Endothelial cell of umbilical vein (primary cell): ENCODE measurements around the gene MCC. TPM values are rescaled to one million over a fixed set of nuclear protein-coding genes. Genes with fewer than 3 reads are reported as not detected.
A peak's percentile ranks its signal among the peaks of the same experiment; 100 is the strongest.

Experiments used
- BruUV-seq: library from RNA; stranded (reverse); fragments of 400-500 nt; replicated peaks from 2 replicates; lab custom pipeline; 2021; lab: Mats Ljungman, UMichigan
- CTCF ChIA-PET: fragments of 300-600, 350-600 bp; sonication (Branson Sonifier 250); formaldehyde crosslinking; loops from one replicate; lab custom pipeline; 2021; ENCODE audit warnings: antibody characterized with exemption, inconsistent platforms; lab: Charles Lee
- POLR2A ChIA-PET: fragments of 300-600, 350-600 bp; sonication (Branson Sonifier 250); formaldehyde crosslinking; loops from one replicate; lab custom pipeline; 2021; ENCODE audit warnings: antibody characterized with exemption, inconsistent platforms; lab: Charles Lee
- DNase-seq: peaks from one replicate; pipeline ENCODE4 v3.0.0-alpha.2; 2011; ENCODE audit warnings: low read depth, low spot score
- FAIRE-seq: peaks from 2 replicates; lab custom pipeline; 2011; peaks lifted over from hg19 to GRCh38; lab: Jason Lieb, UNC
- H2AFZ ChIP-seq: 2 replicates; pipeline ENCODE4 v1.6.0; 2012; ENCODE audit warnings: low read depth, low read length, control low read depth, inconsistent platforms
- H3K27ac ChIP-seq: 2 replicates; pipeline ENCODE4 v1.5.1; 2011; ENCODE audit warnings: low read depth, mild to moderate bottlenecking, control low read depth, low read length, moderate library complexity; ENCODE audit not compliant: insufficient read depth
- H3K27me3 ChIP-seq, 2 experiments: 2 replicates each; pipeline versions ENCODE4 v1.6.0 to v1.6.1; 2011; ENCODE audit warnings: low read length in 2 of 2, mixed read lengths in 1 of 2; ENCODE audit not compliant: control insufficient read depth in 2 of 2, insufficient read depth in 2 of 2
- H3K36me3 ChIP-seq, 2 experiments: 2 replicates in 1 of 2; 3 replicates in 1 of 2; pipeline ENCODE4 v1.5.1; 2011; ENCODE audit warnings: low read length in 2 of 2, mild to moderate bottlenecking in 1 of 2, moderate library complexity in 1 of 2; ENCODE audit not compliant: control insufficient read depth in 2 of 2, insufficient read depth in 2 of 2; ENCODE audit errors: extremely low read depth in 1 of 2
- H3K4me1 ChIP-seq: 3 replicates; pipeline ENCODE4 v1.5.1; 2011; ENCODE audit warnings: mild to moderate bottlenecking, low read length; ENCODE audit not compliant: control insufficient read depth, insufficient read depth; ENCODE audit errors: extremely low read depth
- H3K4me2 ChIP-seq: 2 replicates; pipeline ENCODE4 v1.6.1; 2011; ENCODE audit warnings: low read length, control low read depth, mixed read lengths; ENCODE audit not compliant: insufficient read depth
- H3K4me3 ChIP-seq, 3 experiments: fragments of 200-600 bp in 1 of 3; sonication (generic), shearing (Covaris generic) in 1 of 3; replicated peaks in 1 of 3; 2 replicates each; pipeline ENCODE4 v1.5.1; 2011 to 2016; ENCODE audit warnings: control low read depth in 3 of 3, low read length in 3 of 3, mild to moderate bottlenecking in 2 of 3, inconsistent platforms in 1 of 3, low read depth in 1 of 3, moderate library complexity in 1 of 3; ENCODE audit not compliant: insufficient read depth in 1 of 3
- H3K79me2 ChIP-seq: 2 replicates; pipeline ENCODE4 v1.6.0; 2012; ENCODE audit warnings: low read length, inconsistent platforms; ENCODE audit not compliant: control insufficient read depth, insufficient read depth
- H3K9ac ChIP-seq: replicated peaks from 2 replicates; pipeline ENCODE3; 2011; ENCODE audit warnings: low read length, control low read depth; ENCODE audit not compliant: insufficient read depth; ENCODE audit errors: extremely low read depth
- H3K9me1 ChIP-seq: replicated peaks from 3 replicates; pipeline ENCODE4 v1.6.0; 2011; ENCODE audit warnings: mild to moderate bottlenecking, low read length; ENCODE audit not compliant: control insufficient read depth, insufficient read depth; ENCODE audit errors: extremely low read depth
- H3K9me3 ChIP-seq: replicated peaks from 2 replicates; pipeline ENCODE4 v1.5.1; 2012; ENCODE audit warnings: low read length, inconsistent platforms; ENCODE audit not compliant: control insufficient read depth, insufficient read depth
- H4K20me1 ChIP-seq: replicated peaks from 2 replicates; pipeline ENCODE3; 2011; ENCODE audit warnings: mild to moderate bottlenecking, low read length; ENCODE audit not compliant: control insufficient read depth, insufficient read depth; ENCODE audit errors: extremely low read depth
- EZH2 ChIP-seq: IDR thresholded peaks from 2 replicates; pipeline ENCODE4 v1.6.1; 2012; ENCODE audit warnings: borderline replicate concordance, low read depth, mild to moderate bottlenecking, moderate library complexity, low read length, inconsistent platforms; ENCODE audit not compliant: severe bottlenecking
- FOS ChIP-seq: IDR thresholded peaks from 2 replicates; pipeline ENCODE4 v1.6.1; 2011; ENCODE audit warnings: mild to moderate bottlenecking, low read length, moderate library complexity, borderline replicate concordance; ENCODE audit not compliant: insufficient read depth
- GATA2 ChIP-seq: IDR thresholded peaks from 2 replicates; pipeline ENCODE4 v1.7.0; 2011; ENCODE audit warnings: low read depth, mild to moderate bottlenecking, moderate library complexity, mixed read lengths, low read length; ENCODE audit not compliant: insufficient read length, insufficient read depth
- JUN ChIP-seq: IDR thresholded peaks from 2 replicates; pipeline ENCODE4 v1.6.1; 2011; ENCODE audit warnings: borderline replicate concordance, low read depth; ENCODE audit not compliant: insufficient read length, insufficient read depth
- MYC ChIP-seq: IDR thresholded peaks from one replicate; pipeline ENCODE4 v1.6.1; 2011; ENCODE audit warnings: mild to moderate bottlenecking, low read depth, low read length
- POLR2A ChIP-seq: IDR thresholded peaks from 2 replicates; pipeline ENCODE4 v1.6.1; 2012; ENCODE audit warnings: low read depth, mild to moderate bottlenecking, control low read depth, low read length
- POLR2AphosphoS5 ChIP-seq: IDR thresholded peaks from 2 replicates; pipeline ENCODE4 v1.6.1; 2012; ENCODE audit warnings: low read depth, mild to moderate bottlenecking, control low read depth, low read length, moderate library complexity; ENCODE audit not compliant: insufficient read depth
- dilution Hi-C: fragments of 300-500 bp; cut with MboI; formaldehyde crosslinking; loops from one replicate; pipeline ENCODE4 v1.15.0; 2019; ENCODE audit warnings: low sequenced_read_pairs; ENCODE audit not compliant: extremely low pct_ligation_motif_present
- intact Hi-C: fragments of 100-400 bp; cut with micrococcal nuclease; formaldehyde crosslinking; loops from one replicate; pipeline ENCODE4 v1.10.0; 2022
- polyA plus RNA-seq, 4 experiments: library from polyadenylated mRNA; depleted of rRNA in 3 of 4; stranded (reverse) in 3 of 4; unstranded in 1 of 4; fragments of >200 nt; gene quantifications; 2 replicates each; pipeline versions ENCODE4 v1.2.1 to v1.2.3, GENCODE V29; 2011 to 2012; ENCODE audit warnings: missing spikeins in 1 of 4
- total RNA-seq: library from RNA; stranded (reverse); gene quantifications from 2 replicates; pipeline ENCODE4 v1.2.3, GENCODE V29; 2021
- TF ChIP-seq, protein P1 (sequence below), 2 donors: IDR thresholded peaks; 1 replicate in 1 of 2; 2 replicates in 1 of 2; pipeline ENCODE4 v1.5.1; 2011; ENCODE audit warnings: low read length in 2 of 2, mild to moderate bottlenecking in 2 of 2, moderate library complexity in 2 of 2, control low read depth in 1 of 2, inconsistent platforms in 1 of 2, low read depth in 1 of 2; ENCODE audit not compliant: insufficient read depth in 1 of 2; ENCODE audit errors: extremely low read depth in 1 of 2
- TF ChIP-seq, protein P2 (sequence below): IDR thresholded peaks from 2 replicates; pipeline ENCODE4 v1.6.1; 2011; ENCODE audit not compliant: insufficient read depth, insufficient read length

Gene MCC
- total and polyA plus RNA-seq, 2 donors (not counting 3 experiments of a cell fraction or from before 2014, with no cell fraction given), result 6.9 to 27.5 TPM

GRCh38 chr5:113320273-113320780 lies 167.9 kb downstream of the MCC start:
- Histone ChIP-seq H3K9ac (no peak overlapping the region), H3K9me1 (no peaks in the 10 kb centered on the region), H4K20me1 (no peaks in the 10 kb centered on the region), H3K4me2 (no peak overlapping the region), H3K9me3 (no peaks in the 10 kb centered on the region), H3K27ac (no peak overlapping the region), H3K36me3 (no peaks in the 10 kb centered on the region), H3K27me3 (no peaks in the 10 kb centered on the region), H3K4me3 (no peak overlapping the region), H3K4me1 (no peaks in the 10 kb centered on the region), H3K79me2 (no peaks in the 10 kb centered on the region), H2AFZ (no peak overlapping the region)
- dilution Hi-C loops, result no loop called here
- no peak for TF ChIP-seq POLR2A
- TF ChIP-seq, protein P1, sequence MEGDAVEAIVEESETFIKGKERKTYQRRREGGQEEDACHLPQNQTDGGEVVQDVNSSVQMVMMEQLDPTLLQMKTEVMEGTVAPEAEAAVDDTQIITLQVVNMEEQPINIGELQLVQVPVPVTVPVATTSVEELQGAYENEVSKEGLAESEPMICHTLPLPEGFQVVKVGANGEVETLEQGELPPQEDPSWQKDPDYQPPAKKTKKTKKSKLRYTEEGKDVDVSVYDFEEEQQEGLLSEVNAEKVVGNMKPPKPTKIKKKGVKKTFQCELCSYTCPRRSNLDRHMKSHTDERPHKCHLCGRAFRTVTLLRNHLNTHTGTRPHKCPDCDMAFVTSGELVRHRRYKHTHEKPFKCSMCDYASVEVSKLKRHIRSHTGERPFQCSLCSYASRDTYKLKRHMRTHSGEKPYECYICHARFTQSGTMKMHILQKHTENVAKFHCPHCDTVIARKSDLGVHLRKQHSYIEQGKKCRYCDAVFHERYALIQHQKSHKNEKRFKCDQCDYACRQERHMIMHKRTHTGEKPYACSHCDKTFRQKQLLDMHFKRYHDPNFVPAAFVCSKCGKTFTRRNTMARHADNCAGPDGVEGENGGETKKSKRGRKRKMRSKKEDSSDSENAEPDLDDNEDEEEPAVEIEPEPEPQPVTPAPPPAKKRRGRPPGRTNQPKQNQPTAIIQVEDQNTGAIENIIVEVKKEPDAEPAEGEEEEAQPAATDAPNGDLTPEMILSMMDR (IDR thresholded peaks at IDR 0.05; ENCODE audit: extremely low read depth in 1 of 2, insufficient read depth in 1 of 2, low read depth in 1 of 2, low read length in 2 of 2), result no peak
- TF ChIP-seq EZH2, result no peak
- TF ChIP-seq, protein P2, sequence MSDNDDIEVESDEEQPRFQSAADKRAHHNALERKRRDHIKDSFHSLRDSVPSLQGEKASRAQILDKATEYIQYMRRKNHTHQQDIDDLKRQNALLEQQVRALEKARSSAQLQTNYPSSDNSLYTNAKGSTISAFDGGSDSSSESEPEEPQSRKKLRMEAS, result no peak
- no peak for TF ChIP-seq FOS
- no peak for TF ChIP-seq JUN
- no peak for TF ChIP-seq MYC
- TF ChIP-seq POLR2AphosphoS5, result no peak
- no peak for TF ChIP-seq GATA2
- ChIA-PET CTCF (interaction anchor here (1.9 kb wide), 1 partner anchor 324 kb away, joined by 7 read pairs; no protein-coding TSS in a partner anchor), POLR2A (no interaction called here)
- intact Hi-C loops, result no loop called here
- FAIRE-seq, result no peak
- no TSS peak for BruUV-seq
- DNase-seq, result peak; percentile 44
